Endothelial cell (in vitro differentiated cells): Measurements from ENCODE around the gene SGMS1. TPM values are rescaled to one million over a fixed set of nuclear protein-coding genes. Genes with fewer than 3 reads are reported as not detected.
"Not testable (repeated sequence)": the region's sequence is repeated elsewhere in the genome, so short reads cannot be mapped to it uniquely, and the experiment has no call there.

Source experiments
- DNase-seq: peaks from one replicate; pipeline ENCODE4 v3.0.0; 2021; ENCODE audit warnings: low spot score
- H3K27ac Mint-ChIP-seq: one replicate; pipeline ENCODE4 v1.8.0; 2021; ENCODE audit warnings: mixed read lengths, inconsistent platforms; ENCODE audit not compliant: unreplicated experiment
- H3K27me3 Mint-ChIP-seq: one replicate; pipeline ENCODE4 v1.8.0; 2021; ENCODE audit warnings: mild to moderate bottlenecking, moderate library complexity, mixed read lengths, inconsistent platforms; ENCODE audit not compliant: unreplicated experiment
- H3K36me3 Mint-ChIP-seq: one replicate; pipeline ENCODE4 v1.8.0; 2021; ENCODE audit warnings: mild to moderate bottlenecking, low read depth, mixed read lengths, inconsistent platforms; ENCODE audit not compliant: unreplicated experiment
- H3K4me1 Mint-ChIP-seq: one replicate; pipeline ENCODE4 v1.8.0; 2021; ENCODE audit warnings: mild to moderate bottlenecking, mixed read lengths, inconsistent platforms; ENCODE audit not compliant: unreplicated experiment
- H3K4me3 Mint-ChIP-seq: one replicate; pipeline ENCODE4 v1.8.0; 2021; ENCODE audit warnings: mild to moderate bottlenecking, mixed read lengths, inconsistent platforms; ENCODE audit not compliant: unreplicated experiment
- H3K9me3 Mint-ChIP-seq: one replicate; pipeline ENCODE4 v1.8.0; 2021; ENCODE audit warnings: mixed read lengths, inconsistent platforms; ENCODE audit not compliant: unreplicated experiment
- CTCF ChIP-seq: fragments of 200-600 bp; sonication (generic); IDR thresholded peaks from one replicate; pipeline ENCODE4 v1.5.0; 2021; ENCODE audit warnings: antibody characterized with exemption; ENCODE audit not compliant: unreplicated experiment
- total RNA-seq: library from RNA; stranded (reverse); fragmentation: NEBNext Ultra II Directional; extraction: Animal tissue kit (Norgen Biotek cat#: 25700); gene quantifications from one replicate; pipeline ENCODE4 v1.2.1, GENCODE V29; 2021; ENCODE audit not compliant: unreplicated experiment

Gene SGMS1
- total RNA-seq, 1 donor from 2014 or later: 12.4 TPM

GRCh38 chr10:50358411-50358810 is 265.3 kb downstream of the SGMS1 start:
- no peak overlapping the region for H3K27ac Mint-ChIP-seq
- no peaks in the 10 kb centered on the region for H3K27me3 Mint-ChIP-seq
- H3K4me3 Mint-ChIP-seq: no peak overlapping the region
- TF ChIP-seq CTCF: no peak
- DNase-seq: no peak
- H3K36me3 Mint-ChIP-seq: peaks cover 4% of the 10 kb centered on the region
- H3K9me3 Mint-ChIP-seq: no peaks in the 10 kb centered on the region
- peaks cover 8% of the 10 kb centered on the region for H3K4me1 Mint-ChIP-seq

GRCh38 chr10:50356481-50356832 is 267.3 kb downstream of the SGMS1 start:
- H3K4me3 Mint-ChIP-seq: not testable (repeated sequence)

DNA sequence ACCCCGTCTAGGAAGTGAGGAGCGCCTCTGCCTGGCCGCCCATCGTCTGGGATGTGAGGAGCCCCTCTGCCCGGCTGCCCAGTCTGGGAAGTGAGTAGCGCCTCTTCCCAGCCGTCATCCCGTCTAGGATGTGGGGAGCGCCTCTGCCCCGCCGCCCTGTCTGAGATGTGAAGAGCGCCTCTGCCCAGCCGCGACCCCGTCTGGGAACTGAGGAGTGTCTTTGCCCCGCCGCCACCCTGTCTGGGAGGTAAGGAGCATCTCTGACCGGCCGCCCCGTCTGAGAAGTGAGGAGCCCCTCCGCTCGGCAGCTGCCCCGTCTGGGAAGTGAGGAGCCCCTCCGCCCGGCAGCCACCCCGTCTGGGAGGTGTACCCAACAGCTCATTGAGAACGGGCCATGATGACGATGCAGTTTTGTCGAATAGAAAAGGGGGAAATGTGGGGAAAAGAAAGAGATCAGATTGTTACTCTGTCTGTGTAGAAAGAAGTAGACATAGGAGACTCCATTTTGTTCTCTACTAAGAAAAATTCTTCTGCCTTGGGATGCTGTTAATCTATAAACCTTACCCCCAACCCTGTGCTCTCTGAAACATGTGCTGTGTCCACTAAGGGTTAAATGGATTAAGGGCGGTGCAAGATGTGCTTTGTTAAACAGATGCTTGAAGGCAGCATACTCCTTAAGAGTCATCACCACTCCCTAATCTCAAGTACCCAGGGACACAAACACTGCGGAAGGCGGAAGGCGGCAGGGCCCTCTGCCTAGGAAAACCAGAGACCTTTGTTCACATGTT is 267.9 kb downstream of the SGMS1 start:
- H3K4me3 Mint-ChIP-seq, H3K27me3 Mint-ChIP-seq, DNase-seq, H3K9me3 Mint-ChIP-seq, H3K4me1 Mint-ChIP-seq, H3K36me3 Mint-ChIP-seq, H3K27ac Mint-ChIP-seq: not testable (repeated sequence)

More at GRCh38 chr10:50356481-50356832, 267.3 kb downstream of the SGMS1 start:
- not testable (repeated sequence) for H3K9me3 Mint-ChIP-seq, H3K36me3 Mint-ChIP-seq, H3K4me1 Mint-ChIP-seq, DNase-seq, H3K27me3 Mint-ChIP-seq, H3K27ac Mint-ChIP-seq

DNA sequence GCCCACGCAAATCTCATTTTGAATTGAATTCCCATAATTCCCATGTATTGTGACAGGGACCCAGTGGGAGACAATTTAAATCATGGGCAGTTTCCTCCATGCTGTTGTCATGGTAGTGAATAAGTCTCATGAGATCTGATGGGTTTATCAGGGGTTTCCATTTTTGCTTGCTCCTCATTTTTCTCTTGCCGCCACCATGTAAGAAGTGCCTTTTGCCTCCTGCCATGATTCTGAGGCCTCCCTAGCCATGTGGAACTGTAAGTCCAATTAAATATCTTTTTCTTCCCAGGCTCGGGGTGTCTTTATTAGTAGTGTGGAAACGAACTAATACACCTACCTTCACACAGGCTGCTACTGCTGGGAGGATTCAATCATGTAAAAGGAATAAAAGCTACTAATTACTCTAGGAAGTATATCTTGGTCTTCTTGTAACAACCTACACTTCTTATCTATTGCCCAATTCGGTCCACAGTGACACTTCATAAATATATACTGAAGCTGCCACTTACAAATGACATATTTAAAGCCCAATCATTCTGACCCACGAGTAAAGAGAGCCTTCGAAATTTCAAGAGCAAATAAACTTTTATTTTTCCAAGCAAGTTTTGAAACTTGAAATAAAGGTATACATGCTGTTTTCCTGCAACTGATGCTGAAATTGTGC is 272.1 kb downstream of the SGMS1 start:
- peaks cover 6% of the 10 kb centered on the region for H3K4me1 Mint-ChIP-seq
- H3K4me3 Mint-ChIP-seq: no peak overlapping the region
- TF ChIP-seq CTCF: no peak
- no peaks in the 10 kb centered on the region for H3K9me3 Mint-ChIP-seq
- H3K27me3 Mint-ChIP-seq: peaks cover 3% of the 10 kb centered on the region
- H3K36me3 Mint-ChIP-seq: peaks cover 19% of the 10 kb centered on the region
- H3K27ac Mint-ChIP-seq: no peak overlapping the region
- no peak for DNase-seq

DNA sequence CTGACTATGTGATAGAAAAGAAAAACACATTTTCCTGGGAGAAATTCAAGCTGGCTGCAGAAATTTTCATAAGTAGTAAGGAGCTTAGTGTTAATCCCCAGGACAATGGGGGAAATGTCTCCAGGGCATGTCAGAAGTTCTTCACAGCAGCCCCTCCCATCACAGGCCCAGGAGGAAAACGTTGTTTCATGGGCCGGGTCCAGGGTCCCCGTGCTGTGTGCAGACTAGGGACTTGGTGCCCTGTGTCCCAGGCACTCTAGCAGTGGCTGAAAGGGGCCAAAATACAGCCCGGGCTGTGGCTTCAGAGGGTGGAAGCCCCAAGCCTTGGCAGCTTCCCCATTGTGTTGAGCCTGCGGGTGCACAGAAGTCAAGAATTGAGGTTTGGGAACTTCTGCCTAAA is 273.4 kb downstream of the SGMS1 start:
- no peak for TF ChIP-seq CTCF
- no peak overlapping the region for H3K27ac Mint-ChIP-seq
- H3K4me3 Mint-ChIP-seq: no peak overlapping the region
- no peaks in the 10 kb centered on the region for H3K9me3 Mint-ChIP-seq
- peaks cover 6% of the 10 kb centered on the region for H3K4me1 Mint-ChIP-seq
- peaks cover 15% of the 10 kb centered on the region for H3K36me3 Mint-ChIP-seq
- DNase-seq: no peak
- H3K27me3 Mint-ChIP-seq: peaks cover 3% of the 10 kb centered on the region

- Mint-ChIP-seq H3K27ac (no peak overlapping the region), H3K4me3 (no peak overlapping the region), H3K36me3 (peaks cover 15% of the 10 kb centered on the region), H3K4me1 (peaks cover 6% of the 10 kb centered on the region), H3K27me3 (peaks cover 3% of the 10 kb centered on the region), H3K9me3 (no peaks in the 10 kb centered on the region)
- DNase-seq: no peak
- TF ChIP-seq CTCF: no peak
Measured at GRCh38 chr10:50349554-50349953, 274.2 kb downstream of the SGMS1 start.
